IPS-NIHi11 (cell line): Measurements from ENCODE around the gene TXNDC8.
"Not testable (repeated sequence)": the region's sequence is repeated elsewhere in the genome, so short reads cannot be mapped to it uniquely, and the experiment has no call there.

Experiments used
- DNase-seq: peaks from one replicate; pipeline ENCODE4 v3.0.0; 2012; ENCODE audit warnings: mixed read lengths, low spot score

Gene TXNDC8

GRCh38 chr9:110327716-110328115, 9.9 kb downstream of the TXNDC8 start:
- no peak for DNase-seq

- DNase-seq: no peak
Observed at GRCh38 chr9:110323818-110324217, 13.8 kb downstream of the TXNDC8 start.

DNA sequence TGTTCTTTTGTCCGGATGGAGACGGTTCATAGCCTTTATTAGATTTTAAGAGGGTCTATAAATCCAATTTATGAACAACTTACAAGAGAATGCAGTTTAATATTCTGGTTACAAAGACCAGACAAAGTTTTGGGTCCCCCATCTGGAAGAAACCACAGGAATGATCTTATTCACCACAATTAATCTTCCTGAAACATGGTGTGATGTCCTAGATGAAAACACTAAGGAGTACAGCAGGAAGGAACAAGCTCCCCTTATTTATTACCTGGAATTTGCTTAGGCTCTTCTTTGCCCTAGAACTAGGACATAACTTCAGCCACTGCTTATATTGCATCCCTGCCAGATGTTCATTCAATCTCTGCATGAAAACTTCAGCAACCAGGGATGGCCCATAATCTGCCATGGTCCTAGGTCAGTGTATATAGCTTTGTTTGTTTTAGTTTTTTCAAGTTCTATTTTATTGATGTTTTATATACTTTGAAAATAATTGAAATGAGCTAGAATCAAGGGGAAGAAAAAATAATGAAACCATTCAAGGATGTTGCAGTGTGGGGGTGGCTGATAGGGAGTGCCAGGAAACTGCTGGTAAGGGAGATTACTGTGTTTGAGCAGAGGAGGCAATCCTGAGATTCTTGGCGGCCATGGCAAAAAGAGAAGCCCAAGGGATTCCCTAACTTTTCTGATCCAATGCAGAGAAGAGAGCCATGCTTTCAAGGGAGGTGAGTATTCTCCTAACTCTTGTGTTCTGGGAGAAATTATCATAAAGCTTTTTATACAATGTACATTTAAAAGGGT, 16.8 kb downstream of the TXNDC8 start:
- DNase-seq: no peak

DNA sequence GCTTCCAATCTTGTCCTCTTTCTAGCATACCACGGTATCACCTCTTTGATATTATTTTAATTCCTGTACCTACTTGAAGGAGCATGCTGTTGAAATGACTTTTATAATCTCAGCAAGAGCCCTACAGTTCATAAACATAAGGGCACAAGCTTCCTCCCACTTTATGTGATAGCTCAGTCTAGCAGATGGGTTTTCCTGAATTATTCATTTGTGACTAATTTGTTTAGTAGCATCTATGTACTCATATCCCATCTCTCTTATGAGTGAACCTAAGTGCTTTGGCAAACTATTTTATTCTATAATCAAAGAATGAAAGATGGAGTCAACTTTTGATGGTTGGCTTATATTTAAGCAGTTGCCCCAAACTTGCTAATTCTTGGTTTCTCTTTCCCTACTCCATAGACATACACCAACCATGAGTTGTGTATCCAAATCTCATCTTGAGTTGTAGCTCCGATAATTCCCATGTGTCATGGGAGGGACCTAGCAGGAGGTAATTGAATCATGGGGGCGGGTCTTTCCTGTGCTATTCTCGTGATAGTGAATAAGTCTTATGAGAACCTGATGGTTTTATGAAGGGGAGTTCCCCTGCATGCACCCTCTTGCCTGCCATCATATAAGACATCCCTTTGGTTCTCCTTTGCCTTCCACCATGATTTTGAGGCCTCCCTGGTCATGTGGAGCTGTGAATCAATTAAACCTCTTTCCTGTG, 17.7 kb downstream of the TXNDC8 start:
- no peak for DNase-seq

DNA sequence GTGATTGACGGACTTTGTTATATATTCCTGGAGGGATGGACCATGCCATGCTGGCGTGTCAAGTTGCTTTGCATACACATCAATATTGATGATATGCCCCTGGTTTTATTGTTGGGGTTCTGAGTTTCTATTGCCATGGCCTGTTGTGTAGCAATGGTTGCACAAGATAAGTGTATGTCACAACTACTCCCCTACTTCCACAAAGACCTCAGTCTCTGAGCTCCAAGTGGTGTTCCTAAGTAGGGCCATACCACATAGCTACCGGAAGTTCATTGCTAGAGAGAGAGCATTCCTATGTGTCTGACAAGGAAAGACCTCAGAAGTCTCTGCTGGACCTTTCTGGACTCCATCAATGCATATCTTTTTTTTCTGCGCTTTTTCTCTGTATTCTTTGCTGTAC, 19.8 kb downstream of the TXNDC8 start:
- no peak for DNase-seq

- DNase-seq: peak; percentile 11
Observed at GRCh38 chr9:110316261-110317075, 21.2 kb downstream of the TXNDC8 start.

DNA sequence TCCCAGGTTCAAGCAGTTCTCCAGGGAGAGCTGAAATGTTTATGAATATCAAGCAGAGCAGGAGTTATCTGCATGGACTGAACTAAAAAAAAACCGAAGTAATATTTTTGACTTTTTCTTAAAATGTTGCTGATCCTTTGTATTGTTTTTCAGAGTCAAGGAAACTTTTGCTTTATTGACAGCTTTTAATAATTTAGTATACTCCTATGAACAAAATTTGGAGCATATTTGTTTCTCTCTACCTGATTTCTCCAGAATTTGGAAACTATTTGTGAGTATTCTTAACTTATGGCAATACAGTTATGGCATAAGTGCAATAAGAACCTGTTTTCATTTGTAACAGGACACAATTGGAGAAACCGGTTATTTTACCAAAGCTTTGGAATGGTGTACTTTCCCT, 25.7 kb downstream of the TXNDC8 start:
- not testable (repeated sequence) for DNase-seq

GRCh38 chr9:110309681-110310080, 28.0 kb downstream of the TXNDC8 start:
- no peak for DNase-seq

DNA sequence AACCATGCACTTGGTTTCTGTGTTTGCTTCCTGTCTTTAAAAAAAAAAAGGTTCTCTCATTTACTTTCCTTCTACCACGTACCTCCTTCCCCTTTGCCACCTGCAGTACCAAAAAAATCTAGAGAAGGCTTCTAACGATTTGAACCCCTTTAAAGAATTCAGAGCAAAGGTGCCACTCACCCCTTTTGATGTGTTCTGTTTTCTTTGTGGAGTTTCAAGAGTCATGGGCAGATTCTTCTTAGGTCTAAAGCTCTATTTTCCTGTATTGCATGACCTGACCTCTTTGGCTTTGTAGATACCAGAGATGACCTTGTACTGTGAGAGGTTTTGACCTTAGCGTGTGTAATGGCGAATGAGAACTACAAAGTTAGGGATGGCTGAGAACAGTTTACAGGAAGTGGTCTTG, 29.0 kb downstream of the TXNDC8 start:
- no peak for DNase-seq

DNA sequence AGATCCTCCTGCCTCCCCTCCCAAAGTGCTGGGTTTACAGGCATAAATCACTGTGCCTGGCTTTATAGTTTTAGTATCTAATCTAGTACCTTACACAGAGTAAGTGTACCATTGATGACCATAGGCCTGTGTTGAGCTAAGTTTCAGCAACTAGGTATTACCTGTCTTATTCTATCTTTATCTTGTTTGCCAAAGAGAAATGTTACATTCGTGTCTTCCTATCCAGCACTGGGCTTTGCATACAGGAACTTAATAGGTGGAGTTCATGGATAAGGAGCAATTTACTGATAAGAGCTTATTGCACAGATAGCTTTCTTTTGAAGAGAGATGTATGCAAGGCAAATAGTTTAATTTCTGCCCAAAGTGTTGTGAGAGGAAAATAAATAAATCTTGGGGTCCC, 30.5 kb downstream of the TXNDC8 start:
- DNase-seq: no peak

GRCh38 chr9:110303133-110303532, 34.5 kb downstream of the TXNDC8 start:
- no peak for DNase-seq

DNA sequence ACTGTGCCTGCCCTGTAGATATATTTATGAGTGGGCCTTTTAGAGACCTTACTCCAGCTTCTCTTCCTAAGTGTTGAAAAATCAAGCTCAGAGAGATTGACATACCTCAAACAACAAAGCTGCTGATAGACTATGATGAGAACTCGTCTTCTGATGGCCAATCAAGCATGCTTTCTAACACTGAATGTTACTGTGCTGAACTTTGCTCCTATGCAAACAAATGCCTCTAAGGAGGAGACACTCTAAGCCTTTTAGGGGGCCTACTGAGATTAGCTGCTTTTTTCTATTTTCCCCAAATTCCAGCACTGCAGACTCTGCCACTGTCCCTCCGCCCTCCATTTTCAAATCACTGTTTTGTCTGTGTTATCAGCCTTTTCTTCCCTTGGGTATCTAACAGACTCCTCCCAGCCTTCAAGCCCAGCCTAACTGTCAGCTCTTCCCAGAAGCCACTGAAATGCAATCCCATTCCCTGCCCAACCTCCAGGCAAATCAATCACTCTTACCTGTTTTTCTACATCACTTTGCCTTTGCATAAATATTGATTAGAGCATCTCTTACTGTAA, 39.5 kb downstream of the TXNDC8 start:
- no peak for DNase-seq

- no peak for DNase-seq
Observed at GRCh38 chr9:110293248-110293647, 44.4 kb downstream of the TXNDC8 start.

GRCh38 chr9:110291921-110292557, 45.6 kb downstream of the TXNDC8 start:
- DNase-seq: peak; percentile 16

DNA sequence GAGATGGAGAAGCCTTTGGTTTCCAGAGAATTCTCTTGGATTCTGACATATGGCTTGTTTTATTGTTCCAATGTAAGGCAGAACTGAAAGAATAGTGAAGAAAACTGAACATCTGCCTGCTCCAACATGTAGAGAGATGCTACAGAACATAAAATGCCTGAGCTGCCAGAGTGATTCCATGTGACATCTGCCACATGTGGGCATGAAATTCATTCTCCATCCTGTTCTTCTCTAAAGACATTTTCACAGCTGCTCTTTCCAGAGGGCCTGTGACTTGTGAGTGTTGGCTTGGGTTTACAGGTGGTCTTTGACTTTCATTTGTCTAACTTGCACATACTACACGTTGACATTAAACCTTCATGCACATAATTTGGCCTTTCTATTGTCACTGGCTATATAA, 47.7 kb downstream of the TXNDC8 start:
- no peak for DNase-seq

DNA sequence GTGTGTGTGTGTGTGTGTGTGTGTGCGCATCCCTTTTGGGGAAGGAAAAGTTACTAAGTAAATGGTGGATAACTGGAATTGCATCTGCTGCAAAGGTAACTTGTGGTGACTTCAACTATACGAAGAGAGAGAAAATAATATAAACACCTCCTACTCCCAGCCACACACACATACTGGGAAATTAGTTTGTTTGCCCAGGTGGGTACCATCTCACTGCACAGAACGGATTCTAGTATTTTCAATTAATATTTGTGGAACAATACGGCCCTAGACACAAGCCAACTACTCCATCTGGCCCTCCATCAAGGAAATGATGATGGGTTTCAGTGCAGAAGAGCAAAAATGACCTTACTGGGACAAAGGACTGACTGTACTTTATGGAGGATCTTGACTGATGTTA, 49.2 kb downstream of the TXNDC8 start:
- no peak for DNase-seq

DNA sequence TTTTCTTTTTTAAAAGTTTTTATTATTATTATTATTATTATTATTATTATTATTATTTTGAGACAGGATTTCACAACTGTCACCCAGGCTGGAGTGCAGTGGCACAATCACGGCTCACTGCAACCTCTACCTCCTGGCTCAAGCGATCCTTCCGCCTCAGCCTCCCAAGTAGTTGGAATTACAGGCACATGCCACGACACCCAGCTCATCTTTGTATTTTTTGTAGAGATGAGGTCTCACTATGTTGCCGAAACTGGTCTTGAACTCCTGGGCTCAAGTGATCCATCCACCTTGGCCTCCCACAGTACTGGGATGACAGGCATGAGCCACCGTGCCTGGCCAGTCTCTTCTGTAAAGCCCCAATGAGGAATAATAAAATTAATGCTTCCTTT, 50.4 kb downstream of the TXNDC8 start:
- DNase-seq: no peak

- DNase-seq: no peak
Observed at GRCh38 chr9:110284211-110284844, 53.3 kb downstream of the TXNDC8 start.

DNA sequence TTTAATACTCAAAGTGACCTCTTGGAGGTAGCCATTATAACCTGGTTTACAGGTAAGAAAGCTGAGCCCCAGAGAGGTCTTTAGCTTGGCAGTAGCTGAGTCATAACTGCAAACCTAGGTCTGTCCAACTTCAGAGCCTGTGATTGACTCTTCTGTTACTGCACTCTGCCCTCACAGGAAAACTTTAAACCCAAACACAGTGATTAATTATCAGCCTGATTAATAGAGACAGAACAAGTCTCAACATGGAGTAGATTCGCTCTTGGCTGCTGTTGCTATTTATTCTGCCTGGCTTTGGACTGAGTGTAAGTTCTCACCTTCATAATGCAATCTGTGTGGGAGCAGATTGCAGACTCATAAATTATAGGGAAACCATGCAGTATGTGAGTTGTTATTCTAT, 53.9 kb downstream of the TXNDC8 start:
- no peak for DNase-seq

GRCh38 chr9:110282739-110283081, 55.0 kb downstream of the TXNDC8 start:
- DNase-seq: no peak

GRCh38 chr9:110282018-110282738, 55.5 kb downstream of the TXNDC8 start:
- DNase-seq: no peak
